SJCRH30 (cell line): ENCODE results near the gene MAPK8. TPM values are rescaled to one million over a fixed set of nuclear protein-coding genes. Genes with fewer than 3 reads are reported as not detected.
A peak's percentile ranks its signal among the peaks of the same experiment; 100 is the strongest.

Experiments
- DNase-seq, 2 experiments: peaks; one replicate each; pipeline ENCODE4 v3.0.0-alpha.2; 2015 to 2020
- H3K27ac ChIP-seq: fragments of 250-450 bp; sonication (Bioruptor Pico); 2 replicates; pipeline ENCODE4 v1.5.1; 2020; ENCODE audit warnings: mild to moderate bottlenecking, moderate library complexity
- H3K27me3 ChIP-seq: fragments of 250-450 bp; sonication (Bioruptor Pico); 2 replicates; pipeline ENCODE4 v1.5.1; 2020; ENCODE audit warnings: mild to moderate bottlenecking, moderate library complexity
- H3K36me3 ChIP-seq: fragments of 250-450 bp; sonication (Bioruptor Pico); 2 replicates; pipeline ENCODE4 v1.5.1; 2020; ENCODE audit warnings: mild to moderate bottlenecking, moderate library complexity
- H3K4me1 ChIP-seq: fragments of 250-450 bp; sonication (Bioruptor Pico); 2 replicates; pipeline ENCODE4 v1.5.1; 2020; ENCODE audit warnings: mild to moderate bottlenecking, moderate library complexity
- H3K4me3 ChIP-seq: fragments of 250-450 bp; sonication (Bioruptor Pico); 2 replicates; pipeline ENCODE4 v1.5.1; 2020; ENCODE audit warnings: mild to moderate bottlenecking, moderate library complexity
- H3K9me3 ChIP-seq: fragments of 250-450 bp; sonication (Bioruptor Pico); replicated peaks from 2 replicates; pipeline ENCODE4 v1.5.1; 2020; ENCODE audit warnings: mild to moderate bottlenecking, moderate library complexity
- total RNA-seq: library from RNA; depleted of rRNA; stranded (reverse); fragments of >200 nt; shearing (Covaris generic); gene quantifications from 2 replicates; pipeline ENCODE4 v1.2.3, GENCODE V29; 2014

MAPK8 gene
- total RNA-seq, 1 experiment from 2014 or later: 58.7 TPM

DNA sequence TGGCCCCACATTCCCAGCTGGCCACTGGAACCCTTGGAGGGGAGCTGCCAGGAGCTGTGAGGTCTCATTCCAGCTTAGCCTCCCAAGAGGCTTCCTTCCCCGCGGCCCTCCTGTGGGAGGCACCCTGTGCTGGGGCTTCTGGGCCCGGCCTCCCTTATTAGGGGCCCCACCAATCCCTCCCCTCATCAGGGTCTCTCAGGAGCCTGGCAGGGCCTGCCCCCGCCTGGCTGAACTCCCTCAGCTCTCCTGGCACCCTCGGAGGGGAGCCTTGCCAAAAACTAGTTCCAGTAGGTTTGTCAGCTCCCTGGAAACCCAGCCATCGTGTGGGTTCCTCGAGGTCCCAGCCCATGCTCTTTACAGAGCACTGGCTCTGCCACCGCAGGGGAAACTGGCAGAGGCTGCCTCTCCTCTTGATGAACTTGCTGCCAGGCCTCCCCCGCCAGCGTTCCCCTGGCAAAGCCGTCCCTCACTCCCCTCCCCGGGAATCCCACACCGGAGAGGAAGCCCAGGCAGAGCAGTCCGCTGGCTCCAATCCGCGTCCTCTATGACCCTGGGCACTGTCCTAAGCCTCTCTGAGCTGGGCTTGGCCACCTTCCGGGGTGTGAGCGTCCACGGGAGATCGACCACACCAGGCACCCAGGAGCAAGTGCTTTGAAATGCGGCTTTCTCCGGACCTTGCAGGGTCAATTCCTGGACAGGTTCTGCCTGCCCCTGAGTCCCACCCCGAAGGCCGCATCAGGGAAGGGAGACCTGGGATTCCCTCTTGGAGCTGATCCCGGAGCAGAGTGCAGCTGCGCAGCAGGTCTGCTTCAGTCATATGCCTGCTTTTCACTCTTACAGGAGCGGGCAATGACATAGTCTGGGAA lies 158.6 kb downstream of the MAPK8 start:
- Histone ChIP-seq H3K27ac (no peak overlapping the region), H3K4me1 (peaks cover 3% of the 10 kb centered on the region; the same call in 1 of the 2 replicates)

DNA sequence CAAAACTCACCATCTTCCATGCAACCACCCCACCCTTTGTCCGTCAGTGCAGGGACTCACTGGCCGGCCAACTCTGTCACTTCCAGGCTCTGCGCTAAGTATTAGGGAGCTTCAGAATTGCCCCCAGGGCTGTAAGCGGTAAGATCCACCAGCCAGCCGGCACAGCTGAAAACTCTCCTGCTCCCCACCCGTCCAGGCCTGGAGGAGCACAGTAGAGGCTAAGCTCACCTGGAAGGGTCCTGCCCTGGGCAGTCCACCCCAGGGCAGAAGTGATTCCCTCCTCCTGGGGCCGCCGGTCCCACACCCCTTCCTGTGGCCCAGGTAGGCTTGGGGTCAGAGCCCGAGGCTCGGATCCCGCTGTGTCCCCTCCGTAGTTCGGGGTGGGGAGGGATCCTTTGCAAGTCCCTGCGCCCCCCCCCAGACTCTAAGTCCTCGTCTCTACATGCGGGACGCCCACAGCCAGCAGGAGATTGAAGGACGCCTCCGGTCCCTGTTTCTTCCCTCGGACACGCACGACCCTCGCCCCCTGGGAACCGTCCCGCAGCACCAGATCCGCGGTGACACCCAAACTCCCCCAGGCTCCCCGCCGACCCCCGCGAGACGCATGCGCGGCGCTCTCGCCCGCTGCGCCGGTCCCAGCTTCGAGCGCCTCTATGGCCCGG lies 159.5 kb downstream of the MAPK8 start:
- no peak for DNase-seq
- H3K27ac ChIP-seq: no peak overlapping the region
- no peaks in the 10 kb centered on the region for H3K27me3 ChIP-seq
- H3K4me1 ChIP-seq: peaks cover 8% of the 10 kb centered on the region; the same call in 1 of the 2 replicates
- no peak overlapping the region for H3K4me3 ChIP-seq
- no peaks in the 10 kb centered on the region for H3K36me3 ChIP-seq
- H3K9me3 ChIP-seq: no peaks in the 10 kb centered on the region

More for the DNA sequence above, 158.6 kb downstream of the MAPK8 start:
- no peak for DNase-seq
- no peak overlapping the region for H3K4me3 ChIP-seq
- H3K36me3 ChIP-seq: no peaks in the 10 kb centered on the region
- H3K9me3 ChIP-seq: no peaks in the 10 kb centered on the region
- no peaks in the 10 kb centered on the region for H3K27me3 ChIP-seq

DNA sequence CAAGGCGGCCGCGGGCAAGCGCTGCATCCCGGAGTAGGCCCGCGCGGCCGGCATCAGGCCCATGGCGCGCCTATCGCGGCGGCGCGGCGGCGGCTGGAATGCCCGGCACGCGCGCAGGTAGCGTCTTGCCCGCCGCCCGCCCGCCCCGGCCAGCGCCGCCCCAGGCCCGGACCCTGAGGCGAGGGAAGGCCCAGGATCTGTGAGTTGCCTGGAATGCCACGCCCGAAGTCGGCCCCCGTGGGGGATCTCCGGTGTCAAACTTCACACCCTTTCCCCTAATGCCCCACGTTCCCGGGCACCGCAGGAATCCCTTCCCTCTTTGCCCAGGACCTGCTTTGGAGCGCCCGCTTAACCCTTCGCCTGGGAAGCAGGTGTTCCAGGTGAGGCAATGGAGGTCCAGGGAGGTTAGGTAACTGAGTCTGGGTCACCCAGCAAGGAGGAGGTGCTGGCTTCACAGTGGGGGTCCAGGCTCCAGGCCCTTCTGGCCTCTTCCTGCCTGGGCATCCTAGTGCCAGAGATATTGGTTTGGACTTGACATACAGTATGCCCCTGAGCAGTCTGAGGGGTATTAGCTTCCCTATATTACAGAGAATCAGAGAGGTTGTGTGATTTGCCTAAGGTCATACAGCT lies 160.2 kb downstream of the MAPK8 start:
- DNase-seq: no peak
- no peaks in the 10 kb centered on the region for H3K9me3 ChIP-seq
- H3K27ac ChIP-seq: no peak overlapping the region
- no peak overlapping the region for H3K4me3 ChIP-seq
- no peaks in the 10 kb centered on the region for H3K27me3 ChIP-seq
- peaks cover 8% of the 10 kb centered on the region; the same call in 1 of the 2 replicates for H3K4me1 ChIP-seq
- H3K36me3 ChIP-seq: no peaks in the 10 kb centered on the region

DNA sequence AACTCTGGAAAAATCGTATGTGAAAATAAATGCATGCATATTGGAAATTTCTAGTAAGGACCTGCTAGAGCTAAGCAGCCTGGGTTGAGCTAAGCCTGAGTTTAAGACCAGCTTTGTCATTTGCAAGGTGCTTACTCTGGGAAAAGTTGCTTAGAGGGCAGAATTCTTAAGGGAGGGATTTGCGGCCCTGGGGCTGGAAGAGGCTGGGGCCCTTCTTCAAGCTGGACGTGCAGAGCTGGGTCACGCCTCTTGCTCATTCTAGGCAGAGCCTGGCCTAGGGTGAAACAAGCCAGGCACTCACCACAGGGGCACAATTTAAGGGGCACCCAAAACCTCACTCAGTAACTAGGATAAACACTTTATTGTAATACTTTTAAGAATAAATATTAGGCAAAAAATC lies 161.2 kb downstream of the MAPK8 start:
- Histone ChIP-seq H3K36me3 (no peaks in the 10 kb centered on the region), H3K27ac (no peak overlapping the region), H3K4me3 (no peak overlapping the region), H3K4me1 (peaks cover 8% of the 10 kb centered on the region; the same call in 1 of the 2 replicates), H3K27me3 (no peaks in the 10 kb centered on the region), H3K9me3 (no peaks in the 10 kb centered on the region)
- DNase-seq: no peak

DNA sequence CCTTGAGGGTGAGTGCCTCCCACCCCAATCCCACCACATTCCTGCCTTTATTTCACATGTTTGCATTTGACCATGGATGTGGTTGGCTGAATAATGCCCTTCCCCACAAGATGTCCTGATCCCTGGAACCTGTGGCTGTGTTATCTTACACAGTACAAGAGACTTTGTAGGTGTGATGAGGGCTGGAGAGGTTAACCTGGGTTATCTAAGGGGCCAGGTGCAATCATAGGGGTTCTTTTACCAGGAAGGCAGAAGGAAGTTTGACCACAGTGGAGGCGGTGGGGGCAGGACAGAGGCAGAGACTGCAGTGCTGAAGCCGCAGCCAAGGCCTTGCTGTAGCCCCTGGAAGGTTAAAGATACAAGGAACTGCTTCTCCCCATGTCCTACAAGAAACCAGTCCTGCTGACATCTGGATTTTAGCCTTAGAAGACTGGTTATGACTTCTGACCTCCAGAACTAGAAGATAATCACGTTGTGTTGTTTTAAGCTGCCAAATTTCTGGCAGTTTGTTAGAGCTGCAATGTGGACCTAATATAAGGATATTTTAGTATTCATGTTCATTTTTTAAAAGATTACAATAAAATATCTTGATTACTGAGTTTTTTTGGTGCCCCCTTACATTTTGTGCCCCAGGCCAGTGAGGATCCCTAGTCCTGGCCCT lies 161.8 kb downstream of the MAPK8 start:
- H3K4me1 ChIP-seq: peaks cover 8% of the 10 kb centered on the region; the same call in 1 of the 2 replicates

DNA sequence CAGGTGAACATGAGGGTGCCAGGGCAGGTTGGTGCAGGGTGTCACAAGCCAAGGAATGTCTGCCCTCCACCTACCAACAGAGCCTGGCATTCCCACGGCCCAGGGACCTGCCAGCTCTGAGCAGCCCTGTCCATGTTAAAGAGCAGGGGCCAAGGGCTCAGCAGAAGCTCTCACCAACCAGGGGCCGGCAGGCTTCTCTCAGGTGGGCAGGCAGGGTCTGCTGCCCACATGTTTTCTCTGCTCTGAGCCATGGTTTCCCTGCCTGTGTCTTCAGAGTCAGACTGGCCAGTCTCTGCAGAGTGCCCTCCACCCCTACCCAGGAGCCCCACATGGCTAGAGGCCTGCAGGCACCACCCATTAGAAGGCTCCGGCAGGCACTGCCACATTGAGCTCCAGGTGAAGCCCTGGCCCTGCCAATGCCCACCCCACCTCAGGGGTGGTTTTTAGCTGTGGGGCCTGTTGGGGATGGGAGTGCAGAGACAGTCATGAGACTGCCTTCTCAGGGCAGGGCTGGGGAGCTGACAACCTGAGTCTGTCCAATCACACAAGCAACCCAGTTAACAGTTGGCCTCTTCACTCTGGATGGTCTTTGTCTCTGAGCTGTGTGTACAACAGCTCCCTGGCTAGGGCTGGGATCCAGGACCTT lies 162.5 kb downstream of the MAPK8 start:
- Histone ChIP-seq H3K9me3 (no peaks in the 10 kb centered on the region), H3K4me3 (no peak overlapping the region), H3K4me1 (peaks cover 8% of the 10 kb centered on the region; the same call in 1 of the 2 replicates), H3K27ac (no peak overlapping the region), H3K36me3 (no peaks in the 10 kb centered on the region), H3K27me3 (no peaks in the 10 kb centered on the region)
- DNase-seq: peak in 1 of 2 experiments; percentile 40

More for the DNA sequence above, 161.8 kb downstream of the MAPK8 start:
- Histone ChIP-seq H3K27me3 (no peaks in the 10 kb centered on the region), H3K36me3 (no peaks in the 10 kb centered on the region), H3K9me3 (no peaks in the 10 kb centered on the region), H3K4me3 (no peak overlapping the region), H3K27ac (no peak overlapping the region)
- DNase-seq: no peak

DNA sequence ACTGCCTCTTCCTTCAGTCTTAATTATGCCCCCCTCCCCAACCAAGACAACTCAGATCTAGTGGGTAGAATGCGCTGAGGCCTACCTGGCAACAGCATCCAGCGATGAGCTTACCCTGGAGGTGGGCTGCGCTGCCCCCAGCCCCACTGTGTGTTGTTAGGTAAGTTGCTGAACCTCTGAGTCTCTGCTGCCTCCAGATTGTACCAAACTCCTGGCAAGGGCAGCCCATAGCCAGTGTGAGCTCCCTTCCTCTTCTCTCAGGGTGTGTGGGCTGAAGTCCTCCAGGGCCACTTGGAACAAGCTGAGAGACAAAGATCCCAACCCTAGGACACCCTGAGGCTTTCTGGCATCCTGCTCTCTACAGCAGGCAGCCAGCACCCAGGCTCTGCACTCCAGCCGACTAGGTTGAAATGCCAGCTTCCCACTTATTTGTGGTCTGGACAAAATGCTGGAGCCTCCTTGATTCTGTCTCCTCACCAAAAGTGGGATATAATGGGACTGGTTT lies 163.1 kb downstream of the MAPK8 start:
- no peaks in the 10 kb centered on the region for H3K27me3 ChIP-seq
- H3K4me3 ChIP-seq: no peak overlapping the region
- H3K27ac ChIP-seq: no peak overlapping the region
- H3K4me1 ChIP-seq: peaks cover 8% of the 10 kb centered on the region; the same call in 1 of the 2 replicates
- DNase-seq: no peak
- no peaks in the 10 kb centered on the region for H3K36me3 ChIP-seq
- H3K9me3 ChIP-seq: no peaks in the 10 kb centered on the region

DNA sequence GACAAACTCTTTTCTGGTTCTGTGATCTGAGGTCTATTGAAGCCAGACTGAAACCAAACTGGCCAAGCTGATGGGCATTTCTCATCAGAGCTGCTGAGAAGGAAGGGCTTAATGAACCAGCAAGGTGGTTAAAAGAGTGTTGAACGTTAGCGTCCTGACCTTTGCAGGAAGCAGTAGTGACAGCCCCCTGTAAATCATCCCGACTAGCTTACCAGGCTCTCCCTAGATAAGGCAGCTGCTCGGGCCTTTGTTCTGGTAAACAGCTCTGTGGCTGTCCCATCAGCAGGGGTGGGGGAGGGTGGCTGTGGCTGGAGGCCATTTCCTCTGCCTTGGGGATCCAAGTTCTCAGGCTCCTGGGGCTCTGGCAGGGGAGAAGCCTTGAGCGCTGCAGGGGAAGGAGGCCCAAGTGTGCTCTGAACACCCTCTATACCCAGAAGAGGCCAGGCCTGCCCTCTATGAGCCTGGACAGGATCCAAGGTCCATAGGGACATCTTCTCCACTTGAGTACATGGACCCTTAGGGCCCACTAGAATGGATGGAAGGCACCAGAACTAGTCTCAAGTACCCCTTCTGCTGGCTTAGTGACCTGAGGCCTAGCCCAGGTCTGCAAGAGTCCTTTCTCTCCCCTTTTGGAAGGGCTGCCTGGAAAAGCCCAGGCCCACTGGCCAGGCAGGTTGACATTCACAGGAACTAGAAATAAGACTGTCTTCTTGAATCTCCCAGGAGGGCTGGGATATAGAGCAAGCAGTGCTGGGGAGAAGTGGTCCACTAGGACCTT lies 163.8 kb downstream of the MAPK8 start:
- no peaks in the 10 kb centered on the region for H3K36me3 ChIP-seq
- DNase-seq: peak; percentile 49 to 59
- H3K27me3 ChIP-seq: no peaks in the 10 kb centered on the region
- no peak overlapping the region for H3K27ac ChIP-seq
- H3K4me3 ChIP-seq: no peak overlapping the region
- peaks cover 10% of the 10 kb centered on the region for H3K4me1 ChIP-seq
- H3K9me3 ChIP-seq: no peaks in the 10 kb centered on the region

DNA sequence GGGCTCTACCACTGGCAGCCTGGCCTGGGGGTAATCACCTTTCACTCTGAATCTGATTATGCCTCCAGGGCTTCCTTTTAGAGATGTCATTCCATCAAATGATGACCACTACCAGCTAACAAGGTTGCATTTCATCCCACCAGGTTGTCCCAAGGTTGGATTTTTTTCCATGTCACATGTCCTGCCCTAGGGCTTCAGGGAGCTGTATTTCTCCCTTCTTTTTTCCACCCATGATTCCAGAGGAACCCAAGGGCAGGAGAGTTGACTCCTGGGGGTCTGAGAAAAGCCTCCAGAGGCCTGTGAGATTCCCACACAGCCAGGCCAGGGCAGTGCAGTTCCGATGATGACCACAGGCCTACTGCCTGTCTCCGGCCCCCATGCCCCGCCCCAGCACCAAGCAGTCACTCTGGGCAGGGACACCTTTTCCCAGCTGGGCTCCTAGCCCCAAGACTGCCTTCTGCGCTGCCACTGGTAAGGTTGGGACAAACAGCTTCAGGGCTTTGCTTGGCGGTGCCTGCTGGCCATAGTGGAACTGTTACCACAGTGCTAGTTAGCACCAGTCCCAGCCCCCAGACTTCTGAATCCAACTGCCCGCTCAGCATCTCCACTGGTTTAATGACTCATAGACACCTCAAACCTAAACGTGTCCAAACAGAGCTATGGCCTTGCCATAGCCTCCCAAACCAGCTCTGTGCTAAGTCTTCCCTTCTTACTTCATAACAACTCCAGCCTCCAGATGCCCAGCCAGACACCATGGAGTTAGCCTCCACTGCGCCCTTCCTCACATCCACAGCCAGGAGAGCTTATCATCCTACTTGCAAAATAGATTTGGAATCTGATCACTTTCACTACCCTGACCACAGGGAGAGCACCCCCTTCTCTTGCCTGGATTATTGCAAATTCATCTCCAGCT lies 164.7 kb downstream of the MAPK8 start:
- H3K4me3 ChIP-seq: no peak overlapping the region
- no peak overlapping the region for H3K27ac ChIP-seq
- H3K4me1 ChIP-seq: peaks cover 18% of the 10 kb centered on the region
- H3K27me3 ChIP-seq: no peaks in the 10 kb centered on the region
- no peak for DNase-seq
- no peaks in the 10 kb centered on the region for H3K9me3 ChIP-seq
- no peaks in the 10 kb centered on the region for H3K36me3 ChIP-seq

DNA sequence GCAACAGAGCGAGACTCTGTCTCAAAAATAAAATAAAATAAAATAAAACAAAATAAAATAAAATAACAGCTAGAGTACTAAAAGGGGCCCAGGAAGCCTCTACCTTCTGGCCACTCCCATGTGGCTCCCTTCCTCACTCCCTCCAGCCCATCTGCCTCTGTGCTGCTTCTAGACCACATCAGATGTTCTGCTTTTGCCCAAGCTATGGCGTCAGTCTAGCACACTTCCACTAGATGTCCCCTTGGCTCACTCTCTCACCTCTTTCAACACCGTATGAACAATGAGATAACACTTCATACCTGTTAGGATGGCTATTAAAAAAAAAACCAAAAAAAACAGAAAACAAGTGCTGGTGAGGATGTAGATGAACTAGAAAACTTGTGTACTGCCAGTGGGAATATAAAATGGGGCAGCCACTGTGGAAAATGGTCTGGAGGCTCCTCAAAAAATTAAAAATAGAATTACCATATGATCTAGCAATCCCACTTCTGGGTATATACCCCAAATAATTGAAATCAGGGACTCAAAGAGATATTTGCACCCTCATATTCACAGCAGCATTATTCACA lies 166.1 kb downstream of the MAPK8 start:
- H3K4me1 ChIP-seq: peaks cover 27% of the 10 kb centered on the region

DNA sequence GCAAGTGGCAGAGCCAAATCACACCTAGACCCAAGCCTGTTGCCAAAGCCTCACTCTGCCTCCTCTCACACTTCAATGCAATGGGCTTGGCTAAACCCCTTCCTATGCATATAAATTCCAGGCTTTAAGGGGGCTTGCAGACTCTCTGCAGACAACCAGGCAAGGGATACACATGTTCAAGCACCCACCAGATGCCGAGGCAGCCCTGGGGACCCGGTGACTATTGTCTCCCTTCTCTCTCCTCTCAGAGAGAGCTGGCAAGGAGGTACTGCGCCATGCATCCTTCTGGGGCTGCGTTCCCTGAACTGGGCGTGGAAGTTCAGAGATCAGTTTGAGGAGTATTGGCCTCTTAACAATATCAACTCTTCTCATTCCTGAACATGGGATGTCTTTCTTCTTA lies 167.2 kb downstream of the MAPK8 start:
- no peaks in the 10 kb centered on the region for H3K27me3 ChIP-seq
- no peaks in the 10 kb centered on the region for H3K36me3 ChIP-seq
- H3K4me1 ChIP-seq: peaks cover 27% of the 10 kb centered on the region
- H3K9me3 ChIP-seq: no peaks in the 10 kb centered on the region
- no peak for DNase-seq
- no peak overlapping the region for H3K4me3 ChIP-seq
- no peak overlapping the region for H3K27ac ChIP-seq

More for the DNA sequence above, 166.1 kb downstream of the MAPK8 start:
- no peaks in the 10 kb centered on the region for H3K36me3 ChIP-seq
- H3K9me3 ChIP-seq: no peaks in the 10 kb centered on the region
- no peak overlapping the region for H3K4me3 ChIP-seq
- H3K27me3 ChIP-seq: no peaks in the 10 kb centered on the region
- no peak overlapping the region for H3K27ac ChIP-seq
- DNase-seq: no peak

DNA sequence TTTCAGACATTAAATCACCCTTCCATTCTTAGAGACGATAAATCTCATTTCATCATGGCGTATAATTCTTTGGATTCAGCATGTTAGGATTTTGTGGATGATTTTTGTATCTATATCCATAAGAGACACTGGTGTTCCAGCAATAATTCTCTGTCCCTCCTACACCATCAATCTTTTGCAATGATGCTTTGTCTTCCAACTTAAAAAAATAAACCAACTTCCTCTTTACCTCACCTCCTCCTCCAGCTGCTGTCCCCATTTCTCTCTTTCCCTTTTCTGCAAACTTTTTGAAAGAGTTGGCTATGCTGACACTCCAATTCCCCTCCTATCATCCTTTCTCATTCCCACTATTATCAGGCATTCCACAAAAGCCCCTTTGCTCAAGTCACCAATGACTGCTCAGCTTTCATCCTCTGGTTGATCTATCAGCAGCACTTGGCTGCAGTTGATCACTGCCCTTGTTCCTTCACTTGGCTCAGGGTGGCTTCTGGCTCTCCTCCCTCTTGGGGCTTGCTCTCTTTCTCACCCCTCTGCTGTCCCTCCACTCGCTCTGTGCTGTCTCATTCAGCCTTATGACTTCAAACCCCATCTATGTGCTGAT lies 168.4 kb downstream of the MAPK8 start:
- peaks cover 26% of the 10 kb centered on the region for H3K4me1 ChIP-seq
- no peaks in the 10 kb centered on the region for H3K36me3 ChIP-seq
- no peak overlapping the region for H3K27ac ChIP-seq
- no peaks in the 10 kb centered on the region for H3K27me3 ChIP-seq
- DNase-seq: no peak
- H3K4me3 ChIP-seq: no peak overlapping the region
- H3K9me3 ChIP-seq: no peaks in the 10 kb centered on the region
